Measurements from ENCODE around the gene CRYBG2. TPM values are rescaled to one million over a fixed set of nuclear protein-coding genes. Genes with fewer than 3 reads are reported as not detected.

CRYBG2 gene
- polyA plus RNA-seq, 3 donors = 0.52 TPM; not detected in 2

DNA sequence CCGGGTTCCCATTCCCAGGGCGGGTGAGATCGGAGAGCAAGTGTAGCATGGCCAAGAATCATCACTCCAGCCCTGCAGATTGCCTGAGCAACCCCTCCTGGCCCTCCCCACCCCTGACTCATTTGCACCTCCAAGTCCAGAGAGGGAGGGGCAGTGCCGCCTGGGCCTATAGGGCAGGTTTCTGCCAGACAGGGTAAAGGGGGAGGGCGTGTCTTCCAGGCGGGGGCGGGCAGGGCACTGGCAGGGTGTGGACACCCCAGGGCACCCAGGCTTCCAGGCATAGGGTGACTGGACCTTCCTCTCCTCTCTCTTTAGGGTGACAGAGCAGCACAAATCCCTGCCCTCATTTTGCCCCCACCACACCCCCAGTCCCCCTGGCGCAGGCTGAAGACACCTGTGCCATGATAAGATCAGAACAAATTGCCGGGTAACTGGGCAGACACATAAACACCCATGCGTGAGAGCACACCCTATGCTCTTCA, 3.2 kb upstream of the CRYBG2 start:
- Histone ChIP-seq H3K4me1 (ENCODE audit: control insufficient read depth in 1 of 2, insufficient read depth in 2 of 2, low read length in 2 of 2) (peaks cover 10 to 12% of the 10 kb centered on the region in 2 donors), H3K4me3 (replicated peaks in 1 of 3; ENCODE audit: low read depth in 2 of 3, low read length in 3 of 3) (no peak overlapping the region), H3K79me2 (ENCODE audit: insufficient read depth, low read length) (no peaks in the 10 kb centered on the region), H2AFZ (ENCODE audit: insufficient read depth, low read depth, low read length, poor library complexity, severe bottlenecking) (no peak overlapping the region), H3K4me2 (replicated peaks; ENCODE audit: extremely low read depth, low read length, poor library complexity, severe bottlenecking) (no peak overlapping the region), H3K9ac (ENCODE audit: insufficient read depth, low read length, poor library complexity, severe bottlenecking) (no peak overlapping the region), H3K9me3 (replicated peaks in 1 of 2; ENCODE audit: control insufficient read depth in 1 of 2, insufficient read depth in 1 of 2, low read length in 2 of 2) (no peaks in the 10 kb centered on the region), H3K27me3 (ENCODE audit: control insufficient read depth in 2 of 2, insufficient read depth in 2 of 2, low read length in 2 of 2) (peaks cover 24 to 43% of the 10 kb centered on the region in 2 donors), H4K20me1 (ENCODE audit: insufficient read depth, low read length) (no peaks in the 10 kb centered on the region), H3K36me3 (replicated peaks in 1 of 2; ENCODE audit: control insufficient read depth in 1 of 2, insufficient read depth in 2 of 2, low read length in 2 of 2) (no peaks in the 10 kb centered on the region), H3K27ac (ENCODE audit: low read depth in 1 of 2, low read length in 2 of 2) (no peak overlapping the region)
- no peak for DNase-seq
- 90% methylated on average over 7 of the region's 10 CpGs for WGBS (ENCODE audit: insufficient coverage)
- Mint-ChIP-seq H3K27ac (no peak overlapping the region), H3K9me3 (peaks cover 0 to 19% (median 3%) of the 10 kb centered on the region in 7 donors), H3K27me3 (ENCODE audit: low read depth in 3 of 3) (peaks cover 51 to 57% (median 52%) of the 10 kb centered on the region in 3 donors), H3K4me3 (no peak overlapping the region), H3K36me3 (peaks cover 0 to 3% of the 10 kb centered on the region in 2 donors), H3K4me1 (peaks cover 21% of the 10 kb centered on the region)
- TF ChIP-seq, protein P1, sequence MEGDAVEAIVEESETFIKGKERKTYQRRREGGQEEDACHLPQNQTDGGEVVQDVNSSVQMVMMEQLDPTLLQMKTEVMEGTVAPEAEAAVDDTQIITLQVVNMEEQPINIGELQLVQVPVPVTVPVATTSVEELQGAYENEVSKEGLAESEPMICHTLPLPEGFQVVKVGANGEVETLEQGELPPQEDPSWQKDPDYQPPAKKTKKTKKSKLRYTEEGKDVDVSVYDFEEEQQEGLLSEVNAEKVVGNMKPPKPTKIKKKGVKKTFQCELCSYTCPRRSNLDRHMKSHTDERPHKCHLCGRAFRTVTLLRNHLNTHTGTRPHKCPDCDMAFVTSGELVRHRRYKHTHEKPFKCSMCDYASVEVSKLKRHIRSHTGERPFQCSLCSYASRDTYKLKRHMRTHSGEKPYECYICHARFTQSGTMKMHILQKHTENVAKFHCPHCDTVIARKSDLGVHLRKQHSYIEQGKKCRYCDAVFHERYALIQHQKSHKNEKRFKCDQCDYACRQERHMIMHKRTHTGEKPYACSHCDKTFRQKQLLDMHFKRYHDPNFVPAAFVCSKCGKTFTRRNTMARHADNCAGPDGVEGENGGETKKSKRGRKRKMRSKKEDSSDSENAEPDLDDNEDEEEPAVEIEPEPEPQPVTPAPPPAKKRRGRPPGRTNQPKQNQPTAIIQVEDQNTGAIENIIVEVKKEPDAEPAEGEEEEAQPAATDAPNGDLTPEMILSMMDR (IDR thresholded peaks at IDR 0.05) = no peak
- intact Hi-C loops (cut with micrococcal nuclease) = no loop called here

DNA sequence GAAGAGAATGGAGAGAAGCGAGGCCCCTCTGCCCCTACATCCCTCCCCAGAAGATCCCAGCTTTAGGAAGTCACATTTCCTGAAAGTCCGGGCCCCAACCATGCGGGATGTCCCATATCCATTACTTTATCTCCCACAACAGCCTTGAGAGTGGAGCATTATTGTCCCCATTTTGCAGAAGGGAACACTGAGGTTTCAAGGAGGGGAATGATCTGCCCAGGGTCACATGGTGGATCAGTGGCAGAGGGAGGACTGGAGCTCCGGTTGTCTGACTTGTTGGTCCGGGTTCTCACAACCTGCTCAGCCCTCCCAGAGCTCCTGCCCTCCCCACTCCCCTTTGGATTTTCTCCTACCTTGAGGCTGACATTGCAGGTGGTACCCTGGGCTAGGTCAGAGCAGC, 2.2 kb upstream of the CRYBG2 start:
- Histone ChIP-seq H3K79me2 (ENCODE audit: insufficient read depth, low read length) (no peaks in the 10 kb centered on the region), H2AFZ (ENCODE audit: insufficient read depth, low read depth, low read length, poor library complexity, severe bottlenecking) (no peak overlapping the region), H4K20me1 (ENCODE audit: insufficient read depth, low read length) (no peaks in the 10 kb centered on the region), H3K4me1 (ENCODE audit: control insufficient read depth in 1 of 2, insufficient read depth in 2 of 2, low read length in 2 of 2) (peaks cover 10 to 12% of the 10 kb centered on the region in 2 donors), H3K36me3 (replicated peaks in 1 of 2; ENCODE audit: control insufficient read depth in 1 of 2, insufficient read depth in 2 of 2, low read length in 2 of 2) (no peaks in the 10 kb centered on the region), H3K27ac (ENCODE audit: low read depth in 1 of 2, low read length in 2 of 2) (no peak overlapping the region), H3K4me3 (replicated peaks in 1 of 3; ENCODE audit: low read depth in 2 of 3, low read length in 3 of 3) (no peak overlapping the region), H3K9me3 (replicated peaks in 1 of 2; ENCODE audit: control insufficient read depth in 1 of 2, insufficient read depth in 1 of 2, low read length in 2 of 2) (no peaks in the 10 kb centered on the region), H3K4me2 (replicated peaks; ENCODE audit: extremely low read depth, low read length, poor library complexity, severe bottlenecking) (no peak overlapping the region), H3K9ac (ENCODE audit: insufficient read depth, low read length, poor library complexity, severe bottlenecking) (no peak overlapping the region), H3K27me3 (ENCODE audit: control insufficient read depth in 2 of 2, insufficient read depth in 2 of 2, low read length in 2 of 2) (peaks cover 24 to 32% of the 10 kb centered on the region in 2 donors)
- peaks cover 0 to 19% (median 3%) of the 10 kb centered on the region in 7 donors for H3K9me3 Mint-ChIP-seq
- 92% methylated on average over 2 of the region's 5 CpGs for WGBS (ENCODE audit: insufficient coverage)
- no peak overlapping the region for H3K27ac Mint-ChIP-seq
- TF ChIP-seq, protein P1 (IDR thresholded peaks at IDR 0.05) = no peak
- H3K27me3 Mint-ChIP-seq (ENCODE audit: low read depth in 3 of 3) = peaks cover 41 to 50% (median 46%) of the 10 kb centered on the region in 3 donors
- peaks cover 20% of the 10 kb centered on the region for H3K4me1 Mint-ChIP-seq
- intact Hi-C loops (cut with micrococcal nuclease) = no loop called here
- peaks cover 0 to 3% of the 10 kb centered on the region in 2 donors for H3K36me3 Mint-ChIP-seq
- no peak for DNase-seq
- H3K4me3 Mint-ChIP-seq = no peak overlapping the region

All from CD14-positive monocyte (primary cell).